Measurements from ENCODE around the gene IFFO2. TPM values are rescaled to one million over a fixed set of nuclear protein-coding genes. Genes with fewer than 3 reads are reported as not detected.

The IFFO2 gene
- total RNA-seq, 1 donor from 2014 or later = 3.7 TPM

DNA sequence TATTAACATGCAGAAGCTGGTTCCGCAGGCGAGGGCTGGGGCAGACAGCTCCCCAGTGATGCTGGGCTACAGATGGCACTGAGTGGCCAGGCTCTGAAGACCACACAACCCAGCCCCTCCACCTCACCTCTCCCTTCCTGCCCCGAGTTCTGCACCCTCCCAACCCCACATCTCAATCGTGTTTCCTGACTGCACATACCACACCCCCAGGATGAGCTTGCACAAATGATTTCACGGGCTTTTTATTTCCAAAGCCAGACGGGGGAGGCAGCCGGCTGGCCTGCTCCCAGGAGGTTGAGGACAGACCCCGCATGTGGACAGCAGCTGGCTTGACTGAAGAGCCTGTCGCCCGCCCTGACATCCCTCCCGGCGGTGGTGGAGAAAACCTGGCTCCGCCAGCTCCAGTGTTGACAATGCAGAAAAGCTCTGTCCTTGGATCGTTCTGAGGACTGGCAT is 32.7 kb downstream of the IFFO2 start:
- H3K27me3 ChIP-seq (ENCODE audit: control insufficient read depth in 3 of 3, insufficient read depth in 3 of 3, low read length in 3 of 3) = no peaks in the 10 kb centered on the region
- H3K9me3 ChIP-seq (ENCODE audit: control insufficient read depth in 3 of 3, low read length in 3 of 3) = no peaks in the 10 kb centered on the region
- H3K4me1 ChIP-seq (ENCODE audit: control insufficient read depth in 3 of 3, insufficient read depth in 3 of 3, low read length in 3 of 3) = peaks cover 56 to 60% (median 57%) of the 10 kb centered on the region in 3 donors
- peak overlapping the region in 1 of 3 donors; percentile 83 for H3K9ac ChIP-seq (ENCODE audit: low read depth in 1 of 3, low read length in 3 of 3)
- peak overlapping the region in 2 of 3 donors; percentile 29 to 48 for H3K4me3 ChIP-seq (ENCODE audit: low read length in 3 of 3)
- no peak overlapping the region for H3K27ac ChIP-seq (ENCODE audit: low read depth, low read length)
- H3K36me3 ChIP-seq (ENCODE audit: control insufficient read depth in 3 of 3, insufficient read depth in 3 of 3, low read length in 3 of 3) = peaks cover 6 to 12% (median 6%) of the 10 kb centered on the region in 3 donors

DNA sequence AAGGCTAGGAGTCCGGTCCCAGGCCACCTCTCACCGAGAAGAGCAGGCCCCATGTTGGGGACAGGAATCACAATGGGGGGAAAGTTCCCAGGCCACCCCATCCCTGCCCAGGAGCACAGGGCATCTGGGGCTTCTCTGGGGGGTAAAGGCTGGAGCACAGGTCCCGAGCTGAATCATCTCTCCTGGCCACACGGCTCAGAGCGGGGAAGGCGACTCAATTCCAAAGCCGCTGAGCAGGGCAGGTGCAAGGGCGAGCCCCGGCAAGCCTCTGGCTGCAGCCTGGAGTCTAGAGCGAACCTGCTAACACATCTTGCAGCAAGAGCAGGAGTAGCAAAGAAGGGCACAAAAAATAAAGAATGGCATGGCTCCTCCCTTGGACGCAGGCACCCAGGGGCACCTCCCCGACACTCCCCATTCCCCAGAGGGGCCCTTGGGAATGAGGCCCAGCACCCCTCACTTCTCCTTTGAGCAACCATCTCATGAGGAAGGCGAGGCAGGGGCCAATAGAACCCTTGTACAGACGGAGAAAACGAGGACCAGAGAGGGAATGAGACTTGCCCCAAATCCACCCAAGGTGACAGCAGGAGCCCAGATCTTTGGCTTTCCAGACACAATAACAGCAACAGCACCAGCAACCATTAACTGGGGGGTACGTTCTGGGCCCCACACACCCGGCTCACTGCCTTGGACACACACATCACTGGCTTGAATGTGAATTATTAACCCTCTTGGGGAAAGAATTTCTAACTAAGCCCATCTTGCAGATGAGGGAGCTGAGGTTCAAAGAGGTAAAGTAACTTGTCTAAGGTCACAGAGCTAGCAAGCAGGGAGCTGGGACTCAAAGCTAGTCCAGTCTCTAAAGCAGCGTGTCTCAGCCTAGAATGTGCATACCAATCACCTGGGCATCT is 33.4 kb downstream of the IFFO2 start:
- Histone ChIP-seq H3K27me3 (ENCODE audit: control insufficient read depth in 3 of 3, insufficient read depth in 3 of 3, low read length in 3 of 3) (no peaks in the 10 kb centered on the region), H3K4me3 (ENCODE audit: low read length in 3 of 3) (peak overlapping the region; percentile 24 to 60 (median 33)), H3K27ac (ENCODE audit: low read depth, low read length) (peak overlapping the region; percentile 64), H3K4me1 (ENCODE audit: control insufficient read depth in 3 of 3, insufficient read depth in 3 of 3, low read length in 3 of 3) (peaks cover 51 to 55% (median 52%) of the 10 kb centered on the region in 3 donors), H3K9ac (ENCODE audit: low read depth in 1 of 3, low read length in 3 of 3) (peak overlapping the region; percentile 56 to 83 (median 73)), H3K9me3 (ENCODE audit: control insufficient read depth in 3 of 3, low read length in 3 of 3) (no peaks in the 10 kb centered on the region), H3K36me3 (ENCODE audit: control insufficient read depth in 3 of 3, insufficient read depth in 3 of 3, low read length in 3 of 3) (peaks cover 6 to 12% (median 6%) of the 10 kb centered on the region in 3 donors)

DNA sequence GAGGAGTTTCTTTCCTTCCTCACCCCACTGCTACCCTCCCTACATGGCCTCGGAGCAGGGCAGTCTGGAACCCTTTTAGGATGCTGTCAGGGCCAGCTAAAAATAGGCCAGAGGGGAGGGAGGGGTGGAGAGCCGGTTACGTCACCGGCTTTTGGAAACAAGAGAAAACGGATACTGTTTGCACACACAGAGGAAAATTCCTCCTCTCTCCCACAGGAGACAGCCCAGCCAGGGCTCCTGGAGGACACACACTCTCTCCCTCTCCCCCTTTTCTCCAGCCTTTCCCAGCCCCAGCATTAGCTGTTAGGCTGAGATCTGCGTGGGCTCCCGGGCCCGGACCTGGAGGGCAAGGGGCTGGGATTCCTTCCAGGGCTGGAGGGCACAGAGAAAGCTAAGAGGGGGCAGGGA is 34.2 kb downstream of the IFFO2 start:
- Histone ChIP-seq H3K4me3 (ENCODE audit: low read length in 3 of 3) (peak overlapping the region; percentile 24 to 60 (median 33)), H3K36me3 (ENCODE audit: control insufficient read depth in 3 of 3, insufficient read depth in 3 of 3, low read length in 3 of 3) (peaks cover 6 to 14% (median 7%) of the 10 kb centered on the region in 3 donors), H3K9me3 (ENCODE audit: control insufficient read depth in 3 of 3, low read length in 3 of 3) (no peaks in the 10 kb centered on the region), H3K9ac (ENCODE audit: low read depth in 1 of 3, low read length in 3 of 3) (peak overlapping the region; percentile 56 to 83 (median 73)), H3K4me1 (ENCODE audit: control insufficient read depth in 3 of 3, insufficient read depth in 3 of 3, low read length in 3 of 3) (peaks cover 48 to 53% (median 49%) of the 10 kb centered on the region in 3 donors), H3K27me3 (ENCODE audit: control insufficient read depth in 3 of 3, insufficient read depth in 3 of 3, low read length in 3 of 3) (no peaks in the 10 kb centered on the region), H3K27ac (ENCODE audit: low read depth, low read length) (peak overlapping the region; percentile 64)

DNA sequence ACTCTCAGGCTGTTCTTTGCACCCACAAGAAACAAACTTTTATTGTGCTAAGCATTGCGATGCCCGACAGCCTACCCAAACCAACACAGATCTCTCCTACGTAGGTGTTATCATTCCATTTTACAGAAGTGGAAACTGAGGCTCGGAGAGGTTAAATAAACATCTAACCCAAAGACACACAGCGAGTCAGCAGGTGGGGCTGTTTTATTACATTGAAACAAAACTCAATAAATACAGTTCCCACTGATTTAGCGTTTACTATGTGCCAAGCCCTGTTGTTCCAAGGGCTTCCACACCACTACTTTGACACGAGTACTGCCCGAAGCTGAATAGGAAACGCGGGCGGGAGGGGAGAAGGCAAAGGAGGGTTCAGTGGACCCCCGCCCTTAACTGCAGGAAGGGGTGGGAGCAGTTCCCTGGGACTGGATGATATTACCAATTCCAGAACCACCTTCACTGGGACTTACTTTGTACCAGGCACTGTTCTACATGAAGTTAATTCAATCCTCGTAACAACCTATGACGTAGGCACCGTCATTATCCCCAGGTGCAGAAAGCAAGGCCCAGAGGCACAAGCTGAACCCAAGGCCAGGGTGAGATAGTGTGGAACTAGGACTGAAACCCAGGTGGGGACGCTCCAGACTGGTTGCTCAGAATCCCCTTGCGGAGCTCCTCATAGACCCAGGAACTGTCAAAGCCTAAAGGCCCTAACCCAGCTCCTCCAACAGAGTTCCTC is 34.8 kb downstream of the IFFO2 start:
- Histone ChIP-seq H3K9ac (ENCODE audit: low read depth in 1 of 3, low read length in 3 of 3) (peak overlapping the region; percentile 40 to 83 (median 73)), H3K4me3 (ENCODE audit: low read length in 3 of 3) (peak overlapping the region in 2 of 3 donors; percentile 33 to 60), H3K27me3 (ENCODE audit: control insufficient read depth in 3 of 3, insufficient read depth in 3 of 3, low read length in 3 of 3) (no peaks in the 10 kb centered on the region), H3K9me3 (ENCODE audit: control insufficient read depth in 3 of 3, low read length in 3 of 3) (no peaks in the 10 kb centered on the region), H3K4me1 (ENCODE audit: control insufficient read depth in 3 of 3, insufficient read depth in 3 of 3, low read length in 3 of 3) (peaks cover 42 to 47% (median 42%) of the 10 kb centered on the region in 3 donors), H3K27ac (ENCODE audit: low read depth, low read length) (peak overlapping the region; percentile 64), H3K36me3 (ENCODE audit: control insufficient read depth in 3 of 3, insufficient read depth in 3 of 3, low read length in 3 of 3) (peaks cover 6 to 16% (median 13%) of the 10 kb centered on the region in 3 donors)

DNA sequence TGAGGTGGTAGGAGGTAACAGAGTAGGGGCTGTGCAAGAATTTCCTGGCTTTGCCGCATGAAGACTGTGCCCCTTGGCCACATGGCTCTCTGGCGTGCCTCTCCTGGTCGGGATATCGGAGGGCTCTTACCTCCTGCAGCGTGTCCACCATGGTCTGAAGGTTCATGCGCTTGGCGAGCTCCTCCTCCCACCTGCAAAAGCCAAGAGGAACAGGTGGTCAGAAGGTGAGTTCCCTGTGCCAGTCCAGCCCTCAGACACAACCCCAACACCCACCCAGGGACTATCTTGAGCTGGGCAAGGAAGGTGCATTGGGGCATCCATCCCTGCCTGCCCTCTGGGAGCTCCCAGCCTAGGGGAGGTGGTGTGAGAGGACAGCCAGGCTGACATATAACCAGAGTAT is 35.5 kb downstream of the IFFO2 start:
- Histone ChIP-seq H3K9ac (ENCODE audit: low read depth in 1 of 3, low read length in 3 of 3) (no peak overlapping the region), H3K36me3 (ENCODE audit: control insufficient read depth in 3 of 3, insufficient read depth in 3 of 3, low read length in 3 of 3) (peaks cover 7 to 16% (median 13%) of the 10 kb centered on the region in 3 donors), H3K4me3 (ENCODE audit: low read length in 3 of 3) (no peak overlapping the region), H3K4me1 (ENCODE audit: control insufficient read depth in 3 of 3, insufficient read depth in 3 of 3, low read length in 3 of 3) (peaks cover 37 to 41% (median 38%) of the 10 kb centered on the region in 3 donors), H3K27me3 (ENCODE audit: control insufficient read depth in 3 of 3, insufficient read depth in 3 of 3, low read length in 3 of 3) (no peaks in the 10 kb centered on the region), H3K27ac (ENCODE audit: low read depth, low read length) (no peak overlapping the region), H3K9me3 (ENCODE audit: control insufficient read depth in 3 of 3, low read length in 3 of 3) (no peaks in the 10 kb centered on the region)

DNA sequence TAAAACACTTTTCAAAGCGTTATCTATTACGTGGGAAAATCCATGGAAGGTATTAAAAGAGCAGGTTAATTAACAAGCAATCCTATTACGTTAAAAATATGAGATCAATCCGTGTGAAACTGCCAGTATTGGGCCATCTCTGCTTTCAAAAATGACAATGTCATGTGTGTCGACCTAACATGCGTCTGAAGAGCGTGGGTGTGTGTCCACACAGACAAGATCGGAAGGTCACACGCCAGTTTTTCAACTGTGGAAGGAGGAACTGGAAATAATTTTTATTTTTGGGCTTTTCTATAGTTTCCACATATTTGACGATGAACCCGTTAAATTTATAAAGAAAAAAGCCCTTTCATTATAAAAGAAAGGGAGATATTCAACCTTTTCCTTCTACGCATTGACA is 36.5 kb downstream of the IFFO2 start:
- Histone ChIP-seq H3K27ac (ENCODE audit: low read depth, low read length) (no peak overlapping the region), H3K9ac (ENCODE audit: low read depth in 1 of 3, low read length in 3 of 3) (no peak overlapping the region), H3K4me1 (ENCODE audit: control insufficient read depth in 3 of 3, insufficient read depth in 3 of 3, low read length in 3 of 3) (peaks cover 37 to 41% (median 38%) of the 10 kb centered on the region in 3 donors), H3K9me3 (ENCODE audit: control insufficient read depth in 3 of 3, low read length in 3 of 3) (no peaks in the 10 kb centered on the region), H3K36me3 (ENCODE audit: control insufficient read depth in 3 of 3, insufficient read depth in 3 of 3, low read length in 3 of 3) (peaks cover 9 to 21% (median 13%) of the 10 kb centered on the region in 3 donors), H3K27me3 (ENCODE audit: control insufficient read depth in 3 of 3, insufficient read depth in 3 of 3, low read length in 3 of 3) (no peaks in the 10 kb centered on the region), H3K4me3 (ENCODE audit: low read length in 3 of 3) (no peak overlapping the region)

DNA sequence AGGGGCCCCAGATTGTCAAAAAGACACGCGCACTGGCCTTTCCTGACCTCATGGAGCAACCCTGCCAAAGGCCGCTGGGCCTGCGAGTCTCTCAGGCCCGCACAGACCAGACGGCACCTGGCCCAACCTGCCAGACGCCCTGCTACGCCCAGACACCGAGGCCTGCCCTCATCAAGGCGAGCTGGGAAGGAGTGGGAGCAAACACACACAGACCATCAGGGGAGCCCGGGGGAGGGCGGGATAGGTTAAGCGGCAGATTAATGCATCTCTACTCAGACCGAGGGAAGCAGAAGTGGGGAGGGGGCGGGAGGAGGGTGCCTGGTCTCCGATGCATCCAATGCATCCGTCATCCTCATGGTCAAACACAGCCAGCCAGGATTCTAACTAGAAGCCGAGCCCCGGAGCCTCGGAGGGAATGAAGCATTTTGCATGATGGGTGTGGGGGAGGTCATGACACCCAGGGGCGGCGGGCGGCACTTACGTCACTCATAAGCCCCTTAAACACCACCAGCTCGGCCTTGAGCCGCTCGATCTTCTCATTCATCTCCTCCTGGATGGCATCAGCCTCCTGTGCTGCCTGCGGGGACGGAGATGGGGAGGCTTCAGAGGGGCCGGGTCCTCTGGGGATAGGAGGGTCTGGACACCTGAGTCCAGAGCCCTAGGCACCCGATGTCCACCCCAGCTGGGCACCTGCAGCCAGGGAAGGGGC is 37.1 kb downstream of the IFFO2 start:
- Histone ChIP-seq H3K4me1 (ENCODE audit: control insufficient read depth in 3 of 3, insufficient read depth in 3 of 3, low read length in 3 of 3) (peaks cover 33 to 39% (median 34%) of the 10 kb centered on the region in 3 donors), H3K27me3 (ENCODE audit: control insufficient read depth in 3 of 3, insufficient read depth in 3 of 3, low read length in 3 of 3) (no peaks in the 10 kb centered on the region), H3K9ac (ENCODE audit: low read depth in 1 of 3, low read length in 3 of 3) (no peak overlapping the region), H3K9me3 (ENCODE audit: control insufficient read depth in 3 of 3, low read length in 3 of 3) (no peaks in the 10 kb centered on the region), H3K36me3 (ENCODE audit: control insufficient read depth in 3 of 3, insufficient read depth in 3 of 3, low read length in 3 of 3) (peaks cover 9 to 23% (median 13%) of the 10 kb centered on the region in 3 donors), H3K4me3 (ENCODE audit: low read length in 3 of 3) (no peak overlapping the region), H3K27ac (ENCODE audit: low read depth, low read length) (no peak overlapping the region)

DNA sequence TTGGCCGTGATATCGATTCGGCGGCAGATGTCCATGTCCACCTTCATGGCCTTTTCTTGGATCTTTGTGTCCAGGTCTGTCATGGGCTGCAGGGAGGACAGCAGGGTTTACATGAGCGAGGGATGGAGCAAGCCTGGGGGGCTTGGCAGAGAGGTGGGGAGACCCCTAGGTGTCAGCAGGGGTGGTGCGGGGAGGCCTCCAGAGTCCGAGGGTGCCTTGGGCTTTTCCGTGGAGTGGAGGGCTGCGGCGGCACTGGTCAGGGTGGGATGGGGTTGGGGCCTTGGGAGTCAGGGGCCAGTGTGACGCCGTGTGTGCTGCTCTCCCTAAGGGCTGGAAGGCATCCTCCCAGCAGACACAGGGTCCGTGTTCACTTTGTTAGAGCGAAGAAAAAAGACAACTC is 38.1 kb downstream of the IFFO2 start:
- Histone ChIP-seq H3K36me3 (ENCODE audit: control insufficient read depth in 3 of 3, insufficient read depth in 3 of 3, low read length in 3 of 3) (peaks cover 9 to 23% (median 13%) of the 10 kb centered on the region in 3 donors), H3K27ac (ENCODE audit: low read depth, low read length) (no peak overlapping the region), H3K4me1 (ENCODE audit: control insufficient read depth in 3 of 3, insufficient read depth in 3 of 3, low read length in 3 of 3) (peaks cover 25 to 32% (median 26%) of the 10 kb centered on the region in 3 donors), H3K9me3 (ENCODE audit: control insufficient read depth in 3 of 3, low read length in 3 of 3) (no peaks in the 10 kb centered on the region), H3K9ac (ENCODE audit: low read depth in 1 of 3, low read length in 3 of 3) (no peak overlapping the region), H3K27me3 (ENCODE audit: control insufficient read depth in 3 of 3, insufficient read depth in 3 of 3, low read length in 3 of 3) (no peaks in the 10 kb centered on the region), H3K4me3 (ENCODE audit: low read length in 3 of 3) (no peak overlapping the region)

DNA sequence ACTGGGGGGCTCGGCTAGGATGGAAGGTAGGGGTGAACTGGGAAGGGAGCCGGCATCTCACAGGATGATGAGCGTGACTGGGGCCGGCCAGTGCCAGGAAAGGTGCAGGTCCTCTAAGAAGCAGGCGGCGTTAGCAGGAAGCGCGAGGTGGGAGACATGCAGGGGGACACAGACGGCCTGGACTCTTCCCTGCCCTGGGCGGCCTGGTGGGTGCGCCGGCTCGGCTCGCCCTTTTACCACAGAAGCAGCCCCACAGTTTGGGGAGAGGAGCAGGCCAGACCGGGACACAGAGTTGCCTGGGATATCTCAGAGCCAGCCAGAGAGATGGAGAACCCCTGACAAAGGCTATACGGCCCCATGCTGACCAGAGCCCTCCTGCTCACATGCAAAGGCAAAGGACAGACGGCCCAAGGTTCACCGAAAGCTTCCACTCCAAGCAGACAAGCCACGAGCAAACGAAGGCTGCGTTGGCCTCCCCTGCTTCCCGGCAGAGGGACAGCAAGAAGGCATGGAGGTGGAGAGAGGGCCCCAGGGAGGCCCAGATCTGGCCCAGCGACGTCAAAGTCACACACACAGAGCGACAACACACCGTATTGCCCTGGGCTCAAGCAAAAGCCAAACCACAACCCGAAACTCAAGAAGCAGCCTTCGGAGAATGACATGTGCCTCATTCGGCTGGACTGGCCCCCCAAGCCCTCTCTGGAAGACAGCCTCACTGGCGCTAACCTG is 39.2 kb downstream of the IFFO2 start:
- H3K4me1 ChIP-seq (ENCODE audit: control insufficient read depth in 3 of 3, insufficient read depth in 3 of 3, low read length in 3 of 3) = peaks cover 19 to 26% (median 20%) of the 10 kb centered on the region in 3 donors
- H3K4me3 ChIP-seq (ENCODE audit: low read length in 3 of 3) = no peak overlapping the region
- no peak overlapping the region for H3K9ac ChIP-seq (ENCODE audit: low read depth in 1 of 3, low read length in 3 of 3)
- peaks cover 9 to 23% (median 13%) of the 10 kb centered on the region in 3 donors for H3K36me3 ChIP-seq (ENCODE audit: control insufficient read depth in 3 of 3, insufficient read depth in 3 of 3, low read length in 3 of 3)
- H3K27ac ChIP-seq (ENCODE audit: low read depth, low read length) = no peak overlapping the region
- no peaks in the 10 kb centered on the region for H3K9me3 ChIP-seq (ENCODE audit: control insufficient read depth in 3 of 3, low read length in 3 of 3)
- H3K27me3 ChIP-seq (ENCODE audit: control insufficient read depth in 3 of 3, insufficient read depth in 3 of 3, low read length in 3 of 3) = no peaks in the 10 kb centered on the region

Data from skeletal muscle tissue (tissue), 4 donors.